Measurements from ENCODE around the gene RPS6KA3. TPM values are rescaled to one million over a fixed set of nuclear protein-coding genes. Genes with fewer than 3 reads are reported as not detected.

The RPS6KA3 gene
- polyA plus RNA-seq, 1 of the 3 experiments (the other 2 are of a cell fraction) = 14.3 TPM

- Histone ChIP-seq H4K20me1 (ENCODE audit: insufficient read depth) (no peaks in the 10 kb centered on the region), H3K9ac (no peak overlapping the region), H3K9me3 (no peaks in the 10 kb centered on the region), H3K36me3 (replicated peaks in 1 of 2; ENCODE audit: control insufficient read depth in 1 of 2, insufficient read depth in 2 of 2, low read length in 1 of 2) (peaks cover 13 to 39% of the 10 kb centered on the region in 2 experiments), H2AFZ (ENCODE audit: low read depth) (no peak overlapping the region), H3K4me1 (ENCODE audit: control insufficient read depth in 1 of 2, insufficient read depth in 2 of 2, low read depth in 1 of 2, low read length in 1 of 2) (peaks cover 0 to 3% of the 10 kb centered on the region in 2 experiments; a peak in 1 of 4 replicates), H3K9me2 (no peaks in the 10 kb centered on the region), H3K27me3 (ENCODE audit: insufficient read depth) (peaks cover 5% of the 10 kb centered on the region; the same call in 1 of the 2 replicates), H3K4me3 (ENCODE audit: low read depth in 2 of 2, low read length in 1 of 2) (no peak overlapping the region), H3K79me2 (ENCODE audit: insufficient read depth) (no peaks in the 10 kb centered on the region), H3K27ac (ENCODE audit: low read depth in 2 of 2, low read length in 1 of 2) (no peak overlapping the region; a peak in 1 of 4 replicates), H3F3A (replicated peaks; ENCODE audit: insufficient read depth) (no peaks in the 10 kb centered on the region), H3K4me2 (no peak overlapping the region)
- TF ChIP-seq GATA2 (CRISPR knock-in tag; IDR thresholded peaks at IDR 0.05) (peak; percentile 53; the same call in 1 of the 2 replicates), RXRA (IDR thresholded peaks at IDR 0.05; ENCODE audit: borderline replicate concordance, low read depth) (no peak)
- POLR2A ChIA-PET = no interaction called here
- DNase-seq = peak; percentile 32
- WGBS (ENCODE audit: low lambda C conversion rate) = 56% methylated on average over 4 of the region's 4 CpGs
- CTCF ChIA-PET = interaction anchor here (0.6 kb wide), 1 partner anchor 1757 kb away, joined by 4 read pairs; no protein-coding TSS in a partner anchor
Measured at GRCh38 chrX:20159797-20160385, 106.8 kb downstream of the RPS6KA3 start.

GRCh38 chrX:20151689-20152088 is 115.0 kb downstream of the RPS6KA3 start:
- Histone ChIP-seq H3K4me2 (no peak overlapping the region), H3K9me2 (no peaks in the 10 kb centered on the region), H3K4me1 (ENCODE audit: control insufficient read depth in 1 of 2, insufficient read depth in 2 of 2, low read depth in 1 of 2, low read length in 1 of 2) (no peaks in the 10 kb centered on the region), H3K4me3 (ENCODE audit: low read depth in 2 of 2, low read length in 1 of 2) (no peak overlapping the region), H4K20me1 (ENCODE audit: insufficient read depth) (no peaks in the 10 kb centered on the region), H3K9me3 (no peaks in the 10 kb centered on the region), H2AFZ (ENCODE audit: low read depth) (no peak overlapping the region), H3K36me3 (replicated peaks in 1 of 2; ENCODE audit: control insufficient read depth in 1 of 2, insufficient read depth in 2 of 2, low read length in 1 of 2) (peaks cover 35 to 42% of the 10 kb centered on the region in 2 experiments), H3K9ac (no peak overlapping the region), H3K27me3 (ENCODE audit: insufficient read depth) (no peaks in the 10 kb centered on the region), H3F3A (replicated peaks; ENCODE audit: insufficient read depth) (no peaks in the 10 kb centered on the region), H3K27ac (ENCODE audit: low read depth in 2 of 2, low read length in 1 of 2) (no peak overlapping the region), H3K79me2 (ENCODE audit: insufficient read depth) (no peaks in the 10 kb centered on the region)
- DNase-seq = no peak
- ChIA-PET CTCF (interaction anchor here (0.6 kb wide), 1 partner anchor 30 kb away, joined by 3 read pairs; no protein-coding TSS in a partner anchor), POLR2A (no interaction called here)
- TF ChIP-seq GABPA (IDR thresholded peaks at IDR 0.05; ENCODE audit: low read depth) = no peak
- no peak for TF ChIP-seq REST (IDR thresholded peaks at IDR 0.05; ENCODE audit: low read depth, low read length)
- WGBS (ENCODE audit: low lambda C conversion rate) = 59% methylated on average over 3 of the region's 3 CpGs

- H4K20me1 ChIP-seq (ENCODE audit: insufficient read depth) = no peaks in the 10 kb centered on the region
- H3K4me2 ChIP-seq = no peak overlapping the region
- H3K9me2 ChIP-seq = no peaks in the 10 kb centered on the region
- no peaks in the 10 kb centered on the region for H3K27me3 ChIP-seq (ENCODE audit: insufficient read depth)
- DNase-seq = no peak
- CTCF ChIA-PET = no interaction called here
- POLR2A ChIA-PET = no interaction called here
- H3K4me3 ChIP-seq (ENCODE audit: low read depth in 2 of 2, low read length in 1 of 2) = no peak overlapping the region
- H3K4me1 ChIP-seq (ENCODE audit: control insufficient read depth in 1 of 2, insufficient read depth in 2 of 2, low read depth in 1 of 2, low read length in 1 of 2) = peaks cover 0 to 2% of the 10 kb centered on the region in 2 experiments; a peak in 1 of 4 replicates
- H3F3A ChIP-seq (replicated peaks; ENCODE audit: insufficient read depth) = no peaks in the 10 kb centered on the region
- H3K36me3 ChIP-seq (replicated peaks in 1 of 2; ENCODE audit: control insufficient read depth in 1 of 2, insufficient read depth in 2 of 2, low read length in 1 of 2) = peaks cover 18 to 28% of the 10 kb centered on the region in 2 experiments
- no peak overlapping the region for H3K9ac ChIP-seq
- 49% methylated on average over 2 of the region's 2 CpGs for WGBS (ENCODE audit: low lambda C conversion rate)
- no peak overlapping the region for H3K27ac ChIP-seq (ENCODE audit: low read depth in 2 of 2, low read length in 1 of 2)
- no peak overlapping the region for H2AFZ ChIP-seq (ENCODE audit: low read depth)
- H3K9me3 ChIP-seq = no peaks in the 10 kb centered on the region
- H3K79me2 ChIP-seq (ENCODE audit: insufficient read depth) = no peaks in the 10 kb centered on the region
- TF ChIP-seq USF2 (IDR thresholded peaks at IDR 0.05; ENCODE audit: borderline replicate concordance, low read depth, low read length) (no peak), GABPA (IDR thresholded peaks at IDR 0.05; ENCODE audit: low read depth) (no peak), NRF1 (IDR thresholded peaks at IDR 0.05; ENCODE audit: low read depth, low read length) (no peak), SMC3 (IDR thresholded peaks at IDR 0.05; ENCODE audit: low read depth, low read length) (no peak), PBX3 (IDR thresholded peaks at IDR 0.05) (no peak), GATA2 (CRISPR knock-in tag; IDR thresholded peaks at IDR 0.05) (no peak), YY1 (IDR thresholded peaks at IDR 0.05; ENCODE audit: low read depth) (no peak), MAX (IDR thresholded peaks at IDR 0.05; ENCODE audit: low read depth) (no peak), TCF12 (IDR thresholded peaks at IDR 0.05) (no peak), RXRA (IDR thresholded peaks at IDR 0.05; ENCODE audit: borderline replicate concordance, low read depth) (no peak), RFX5 (IDR thresholded peaks at IDR 0.05; ENCODE audit: low read length) (no peak), CHD2 (IDR thresholded peaks at IDR 0.05; ENCODE audit: low read length, partially characterized antibody) (no peak), TAF1 (IDR thresholded peaks at IDR 0.05; ENCODE audit: borderline replicate concordance, low read depth, low read length) (no peak), FOXJ3 (CRISPR knock-in tag; IDR thresholded peaks at IDR 0.05) (no peak), RAD21 (IDR thresholded peaks at IDR 0.05; ENCODE audit: low read length) (no peak)
Measured at GRCh38 chrX:20149326-20149725, 117.4 kb downstream of the RPS6KA3 start.

All from SK-N-SH (cell line).